ENCODE data around the gene LASP1. TPM values are rescaled to one million over a fixed set of nuclear protein-coding genes. Genes with fewer than 3 reads are reported as not detected.

The LASP1 gene
- total and polyA plus RNA-seq, 2 of the 4 experiments (the other 2 are of a cell fraction), result 79.8 to 262 TPM

DNA sequence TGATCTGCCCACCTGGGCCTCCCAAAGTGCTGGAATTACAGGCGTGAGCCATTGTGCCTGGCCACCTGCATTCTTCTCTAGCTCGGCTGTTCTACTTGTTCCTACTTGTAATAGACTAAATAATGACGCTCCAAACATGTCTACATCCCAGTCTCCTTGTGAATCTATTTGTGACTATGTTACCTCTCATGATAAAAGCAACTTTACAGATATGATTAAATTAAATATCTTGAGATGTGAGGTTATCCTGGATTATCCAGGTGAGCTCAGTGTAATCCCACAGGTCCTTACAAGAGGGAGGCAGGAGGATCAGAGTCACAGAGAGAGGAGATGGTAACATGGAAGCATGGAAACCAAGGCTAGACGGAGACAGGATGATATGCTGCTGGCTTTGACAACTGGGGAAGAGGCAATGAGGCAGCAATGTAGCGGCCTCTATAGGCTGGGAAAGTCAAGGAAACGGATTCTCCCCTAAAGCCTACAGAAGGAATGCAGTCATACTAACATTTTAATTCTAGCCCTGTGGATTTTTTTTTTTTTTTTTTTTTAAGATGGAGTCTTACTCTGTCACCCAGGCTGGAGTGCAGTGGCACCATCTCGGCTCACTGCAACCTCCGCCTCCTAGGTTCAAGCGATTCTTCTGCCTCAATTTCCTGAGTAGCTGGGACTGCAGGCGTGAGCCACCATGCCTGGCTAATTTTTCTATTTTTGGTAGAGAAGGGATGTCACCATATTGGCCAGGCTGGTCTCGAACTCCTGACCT lies 5.0 kb upstream of the LASP1 start:
- peak; percentile 38; the same call in 1 of the 2 replicates for TF ChIP-seq RAD21 (IDR thresholded peaks at IDR 0.05; ENCODE audit: low read length)
- no peak for TF ChIP-seq FOS (IDR thresholded peaks at IDR 0.05; ENCODE audit: low read depth, low read length)
- TF ChIP-seq, protein P1, sequence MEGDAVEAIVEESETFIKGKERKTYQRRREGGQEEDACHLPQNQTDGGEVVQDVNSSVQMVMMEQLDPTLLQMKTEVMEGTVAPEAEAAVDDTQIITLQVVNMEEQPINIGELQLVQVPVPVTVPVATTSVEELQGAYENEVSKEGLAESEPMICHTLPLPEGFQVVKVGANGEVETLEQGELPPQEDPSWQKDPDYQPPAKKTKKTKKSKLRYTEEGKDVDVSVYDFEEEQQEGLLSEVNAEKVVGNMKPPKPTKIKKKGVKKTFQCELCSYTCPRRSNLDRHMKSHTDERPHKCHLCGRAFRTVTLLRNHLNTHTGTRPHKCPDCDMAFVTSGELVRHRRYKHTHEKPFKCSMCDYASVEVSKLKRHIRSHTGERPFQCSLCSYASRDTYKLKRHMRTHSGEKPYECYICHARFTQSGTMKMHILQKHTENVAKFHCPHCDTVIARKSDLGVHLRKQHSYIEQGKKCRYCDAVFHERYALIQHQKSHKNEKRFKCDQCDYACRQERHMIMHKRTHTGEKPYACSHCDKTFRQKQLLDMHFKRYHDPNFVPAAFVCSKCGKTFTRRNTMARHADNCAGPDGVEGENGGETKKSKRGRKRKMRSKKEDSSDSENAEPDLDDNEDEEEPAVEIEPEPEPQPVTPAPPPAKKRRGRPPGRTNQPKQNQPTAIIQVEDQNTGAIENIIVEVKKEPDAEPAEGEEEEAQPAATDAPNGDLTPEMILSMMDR (conservative IDR thresholded peaks at IDR 0.05; ENCODE audit: low read depth, low read length), result peak; percentile 46
- TF ChIP-seq SMC3 (IDR thresholded peaks at IDR 0.05; ENCODE audit: low read depth, low read length), result no peak
- WGBS, 2 experiments (ENCODE audit: extremely low coverage in 2 of 2, insufficient read length in 1 of 2), result 77% methylated on average over 3 of the region's 11 CpGs; no CpG with 5 or more reads in 1 of the 2 experiments
- Histone ChIP-seq H2BK20ac (ENCODE audit: low read depth, low read length) (peak overlapping the region; percentile 75; the same call in 1 of the 2 replicates), H2BK120ac (ENCODE audit: low read depth, low read length) (peak overlapping the region; percentile 21; the same call in 1 of the 2 replicates), H3K9ac (ENCODE audit: low read depth, low read length) (no peak overlapping the region), H3K4ac (ENCODE audit: low read depth, low read length) (0 out of 2 replicates have a peak overlapping the region, but pooled peaks have one; percentile 32), H3K9me1 (ENCODE audit: insufficient read depth, low read length) (0 out of 2 replicates have a peak, but pooled peaks cover 3% of the 10 kb centered on the region), H3K4me2 (ENCODE audit: low read depth, low read length) (no peak overlapping the region), H3K56ac (ENCODE audit: extremely low read depth, insufficient read depth, low read length) (no peak overlapping the region), H3K9me3 (ENCODE audit: control insufficient read depth, insufficient read depth, low read length) (no peaks in the 10 kb centered on the region), H4K20me1 (ENCODE audit: insufficient read depth, low read length) (no peaks in the 10 kb centered on the region), H3K27ac (ENCODE audit: insufficient read depth, low read length) (no peak overlapping the region), H4K91ac (ENCODE audit: insufficient read depth, low read depth, low read length) (no peak overlapping the region), H3K4me3 (ENCODE audit: insufficient read depth, low read depth, low read length) (no peak overlapping the region), H3K23ac (ENCODE audit: low read depth, low read length) (no peak overlapping the region), H2AFZ (replicated peaks; ENCODE audit: low read length, poor library complexity) (peak overlapping the region; percentile 69), H3K14ac (replicated peaks; ENCODE audit: low read depth, low read length) (no peak overlapping the region), H2BK5ac (ENCODE audit: low read depth, low read length, poor library complexity, severe bottlenecking) (peak overlapping the region; percentile 46), H3K79me1 (ENCODE audit: low read depth in 1 of 2, low read length in 2 of 2) (peaks cover 0 to 3% of the 10 kb centered on the region in 2 experiments; a peak in 1 of 4 replicates), H3K18ac (ENCODE audit: low read depth, low read length) (no peak overlapping the region), H3K4me1 (ENCODE audit: control insufficient read depth, insufficient read depth, low read length) (peaks cover 6% of the 10 kb centered on the region; the same call in 1 of the 2 replicates), H4K5ac (ENCODE audit: low read depth, low read length) (no peak overlapping the region), H3K27me3 (ENCODE audit: control insufficient read depth, insufficient read depth, low read length) (no peaks in the 10 kb centered on the region), H3K36me3 (ENCODE audit: control insufficient read depth, insufficient read depth, low read length) (no peaks in the 10 kb centered on the region), H4K8ac (ENCODE audit: low read depth in 2 of 2, low read length in 2 of 2) (peak overlapping the region in 1 of 2 experiments; percentile 57; a peak in 1 of 4 replicates), H2AK9ac (replicated peaks; ENCODE audit: low read depth, low read length, poor library complexity) (no peak overlapping the region), H2BK15ac (ENCODE audit: low read depth, low read length) (peak overlapping the region; percentile 42; the same call in 2 of the 3 replicates), H2AK5ac (ENCODE audit: low read depth, low read length) (peak overlapping the region; percentile 74; the same call in 1 of the 2 replicates)
- DNase-seq (peak; percentile 54), ATAC-seq (ENCODE audit: low read depth) (no peak)
- BruUV-seq (replicated peaks), result no TSS peak
- ChIA-PET CTCF (no interaction called here), POLR2A (ENCODE audit: unreplicated experiment) (no interaction called here)
- intact Hi-C loops (cut with micrococcal nuclease) (loop anchor here (5.0 kb wide), 1 partner anchor 117 kb away; no protein-coding TSS in a partner anchor), dilution Hi-C loops (cut with HindIII; ENCODE audit: low sequenced_read_pairs, unreplicated experiment) (no loop called here), in situ Hi-C loops (cut with MboI; ENCODE audit: low sequenced_read_pairs) (no loop called here)

Measured in IMR-90 (cell line).